ENCODE measurements around the gene MISP.

DNA sequence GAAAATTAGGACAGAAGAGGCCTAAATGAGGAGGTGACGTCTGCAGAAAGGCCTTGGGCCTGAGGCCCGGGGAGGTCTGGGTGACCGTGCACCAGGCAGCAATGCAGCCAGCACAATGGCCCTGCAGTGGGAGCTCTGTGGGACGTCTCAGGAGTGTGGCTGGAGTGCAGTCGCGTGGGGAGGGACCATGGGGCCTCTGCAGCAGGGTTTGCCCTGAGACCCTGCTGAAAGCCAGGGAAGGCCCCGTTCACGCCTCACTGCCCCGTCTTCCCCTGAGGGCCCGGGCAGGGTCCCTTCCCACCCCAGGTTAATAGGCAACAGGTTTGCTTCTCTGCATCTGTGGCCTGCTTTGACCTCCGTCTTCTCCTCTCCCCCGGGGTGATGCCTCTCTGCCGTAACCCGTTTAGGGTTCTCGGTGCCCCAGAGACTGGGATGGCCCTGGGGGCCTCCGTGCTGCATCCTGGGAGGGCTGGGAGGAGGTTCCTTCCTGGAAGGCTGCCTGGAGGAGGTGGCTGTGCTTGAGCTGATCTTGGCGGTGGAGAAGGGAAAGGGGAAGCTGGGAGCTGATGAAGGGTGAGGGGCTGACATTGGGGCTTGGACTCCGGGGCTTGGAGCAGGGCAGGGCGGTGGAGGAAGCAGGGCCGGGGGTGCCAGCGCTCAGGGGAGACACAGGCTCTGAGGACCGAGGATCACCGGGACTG lies 32.5 kb upstream of the MISP start:
- TF ChIP-seq POLR2A (IDR thresholded peaks at IDR 0.05; ENCODE audit: low read length) (no peak), RAD21 (conservative IDR thresholded peaks at IDR 0.05 in 1 of 2, IDR thresholded peaks at IDR 0.05 in 1 of 2) (no peak), CEBPB (IDR thresholded peaks at IDR 0.05) (no peak), BHLHE40 (IDR thresholded peaks at IDR 0.05; ENCODE audit: low read depth, low read length) (no peak), ZC3H11A (IDR thresholded peaks at IDR 0.05) (no peak), HEYL (CRISPR knock-in tag; IDR thresholded peaks at IDR 0.05) (no peak), PHF8 (IDR thresholded peaks at IDR 0.05; ENCODE audit: borderline replicate concordance, low read depth) (no peak), KDM1A (IDR thresholded peaks at IDR 0.05; ENCODE audit: low read depth) (no peak)
- TF ChIP-seq, protein P1, sequence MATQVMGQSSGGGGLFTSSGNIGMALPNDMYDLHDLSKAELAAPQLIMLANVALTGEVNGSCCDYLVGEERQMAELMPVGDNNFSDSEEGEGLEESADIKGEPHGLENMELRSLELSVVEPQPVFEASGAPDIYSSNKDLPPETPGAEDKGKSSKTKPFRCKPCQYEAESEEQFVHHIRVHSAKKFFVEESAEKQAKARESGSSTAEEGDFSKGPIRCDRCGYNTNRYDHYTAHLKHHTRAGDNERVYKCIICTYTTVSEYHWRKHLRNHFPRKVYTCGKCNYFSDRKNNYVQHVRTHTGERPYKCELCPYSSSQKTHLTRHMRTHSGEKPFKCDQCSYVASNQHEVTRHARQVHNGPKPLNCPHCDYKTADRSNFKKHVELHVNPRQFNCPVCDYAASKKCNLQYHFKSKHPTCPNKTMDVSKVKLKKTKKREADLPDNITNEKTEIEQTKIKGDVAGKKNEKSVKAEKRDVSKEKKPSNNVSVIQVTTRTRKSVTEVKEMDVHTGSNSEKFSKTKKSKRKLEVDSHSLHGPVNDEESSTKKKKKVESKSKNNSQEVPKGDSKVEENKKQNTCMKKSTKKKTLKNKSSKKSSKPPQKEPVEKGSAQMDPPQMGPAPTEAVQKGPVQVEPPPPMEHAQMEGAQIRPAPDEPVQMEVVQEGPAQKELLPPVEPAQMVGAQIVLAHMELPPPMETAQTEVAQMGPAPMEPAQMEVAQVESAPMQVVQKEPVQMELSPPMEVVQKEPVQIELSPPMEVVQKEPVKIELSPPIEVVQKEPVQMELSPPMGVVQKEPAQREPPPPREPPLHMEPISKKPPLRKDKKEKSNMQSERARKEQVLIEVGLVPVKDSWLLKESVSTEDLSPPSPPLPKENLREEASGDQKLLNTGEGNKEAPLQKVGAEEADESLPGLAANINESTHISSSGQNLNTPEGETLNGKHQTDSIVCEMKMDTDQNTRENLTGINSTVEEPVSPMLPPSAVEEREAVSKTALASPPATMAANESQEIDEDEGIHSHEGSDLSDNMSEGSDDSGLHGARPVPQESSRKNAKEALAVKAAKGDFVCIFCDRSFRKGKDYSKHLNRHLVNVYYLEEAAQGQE (IDR thresholded peaks at IDR 0.05) = no peak
- TF ChIP-seq, protein P2, sequence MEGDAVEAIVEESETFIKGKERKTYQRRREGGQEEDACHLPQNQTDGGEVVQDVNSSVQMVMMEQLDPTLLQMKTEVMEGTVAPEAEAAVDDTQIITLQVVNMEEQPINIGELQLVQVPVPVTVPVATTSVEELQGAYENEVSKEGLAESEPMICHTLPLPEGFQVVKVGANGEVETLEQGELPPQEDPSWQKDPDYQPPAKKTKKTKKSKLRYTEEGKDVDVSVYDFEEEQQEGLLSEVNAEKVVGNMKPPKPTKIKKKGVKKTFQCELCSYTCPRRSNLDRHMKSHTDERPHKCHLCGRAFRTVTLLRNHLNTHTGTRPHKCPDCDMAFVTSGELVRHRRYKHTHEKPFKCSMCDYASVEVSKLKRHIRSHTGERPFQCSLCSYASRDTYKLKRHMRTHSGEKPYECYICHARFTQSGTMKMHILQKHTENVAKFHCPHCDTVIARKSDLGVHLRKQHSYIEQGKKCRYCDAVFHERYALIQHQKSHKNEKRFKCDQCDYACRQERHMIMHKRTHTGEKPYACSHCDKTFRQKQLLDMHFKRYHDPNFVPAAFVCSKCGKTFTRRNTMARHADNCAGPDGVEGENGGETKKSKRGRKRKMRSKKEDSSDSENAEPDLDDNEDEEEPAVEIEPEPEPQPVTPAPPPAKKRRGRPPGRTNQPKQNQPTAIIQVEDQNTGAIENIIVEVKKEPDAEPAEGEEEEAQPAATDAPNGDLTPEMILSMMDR (IDR thresholded peaks at IDR 0.05) = no peak
- TF ChIP-seq, protein P3, sequence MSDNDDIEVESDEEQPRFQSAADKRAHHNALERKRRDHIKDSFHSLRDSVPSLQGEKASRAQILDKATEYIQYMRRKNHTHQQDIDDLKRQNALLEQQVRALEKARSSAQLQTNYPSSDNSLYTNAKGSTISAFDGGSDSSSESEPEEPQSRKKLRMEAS (IDR thresholded peaks at IDR 0.05) = no peak
